ENCODE results near the gene PTPRZ1. TPM values are rescaled to one million over a fixed set of nuclear protein-coding genes. Genes with fewer than 3 reads are reported as not detected.

Gene PTPRZ1
- total RNA-seq, 1 donor from 2014 or later: 0.48 TPM

DNA sequence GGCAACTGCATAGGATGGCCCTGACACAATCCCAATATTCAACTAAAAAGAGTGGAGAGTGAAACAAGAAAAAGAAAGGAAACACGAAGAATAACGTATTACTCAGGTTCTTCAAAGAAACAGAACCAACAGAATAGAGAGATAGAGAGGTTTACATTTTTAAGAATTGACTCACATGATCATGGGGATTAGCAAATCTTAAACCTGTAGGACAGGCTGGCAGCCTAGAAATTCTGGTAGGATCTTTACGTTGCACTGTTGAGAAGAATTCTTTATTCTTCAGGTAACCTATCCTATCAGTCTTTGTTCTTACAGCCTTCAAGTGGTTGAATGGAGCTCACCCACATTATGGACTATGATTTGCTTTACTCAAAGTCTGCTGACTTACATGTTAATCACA, 167.2 kb downstream of the PTPRZ1 start:
- no peak for DNase-seq (ENCODE audit: low spot score)

GRCh38 chr7:122046402-122046801, 173.4 kb downstream of the PTPRZ1 start:
- DNase-seq (ENCODE audit: low spot score): no peak

DNA sequence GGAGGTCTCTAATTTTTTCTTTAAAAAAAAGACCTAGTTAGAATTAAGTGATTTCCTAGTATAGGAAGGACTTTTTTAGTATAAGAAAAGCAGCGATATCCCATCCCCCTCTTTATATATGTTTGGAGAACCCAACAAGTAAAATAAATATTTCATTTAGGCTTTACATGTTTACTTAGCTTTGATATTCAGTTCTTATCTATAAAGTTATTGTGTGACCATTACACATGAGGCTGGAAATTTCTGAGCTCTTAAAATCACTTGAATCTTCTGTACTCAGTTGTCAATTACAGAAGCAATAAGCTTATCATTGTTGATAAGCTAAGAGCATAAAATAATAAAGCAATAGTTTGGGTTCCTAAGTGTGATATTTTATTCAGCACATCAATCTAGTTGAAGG, 181.4 kb downstream of the PTPRZ1 start:
- no peak for DNase-seq (ENCODE audit: low spot score)

- DNase-seq (ENCODE audit: low spot score): no peak
Measured at GRCh38 chr7:122055073-122055472, 182.1 kb downstream of the PTPRZ1 start.

DNA sequence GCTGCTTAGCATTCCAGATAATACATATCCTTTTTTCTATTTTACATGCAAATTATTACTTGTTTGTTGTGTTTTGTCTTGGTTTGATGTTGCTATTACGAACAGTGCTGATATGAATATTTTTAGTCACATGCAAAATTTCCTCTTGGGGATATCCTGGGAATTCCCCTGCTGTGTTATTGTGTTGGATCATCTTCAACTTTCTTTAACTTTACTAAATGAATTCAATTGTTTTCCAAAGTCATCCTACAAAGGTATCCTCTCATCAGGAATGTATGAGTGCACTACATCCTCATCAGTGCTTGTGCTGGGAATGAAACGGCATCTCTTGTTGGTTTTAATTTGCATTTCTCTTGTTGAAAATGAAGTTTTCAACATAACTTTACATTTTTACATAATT, 184.0 kb downstream of the PTPRZ1 start:
- no peak for DNase-seq (ENCODE audit: low spot score)

DNA sequence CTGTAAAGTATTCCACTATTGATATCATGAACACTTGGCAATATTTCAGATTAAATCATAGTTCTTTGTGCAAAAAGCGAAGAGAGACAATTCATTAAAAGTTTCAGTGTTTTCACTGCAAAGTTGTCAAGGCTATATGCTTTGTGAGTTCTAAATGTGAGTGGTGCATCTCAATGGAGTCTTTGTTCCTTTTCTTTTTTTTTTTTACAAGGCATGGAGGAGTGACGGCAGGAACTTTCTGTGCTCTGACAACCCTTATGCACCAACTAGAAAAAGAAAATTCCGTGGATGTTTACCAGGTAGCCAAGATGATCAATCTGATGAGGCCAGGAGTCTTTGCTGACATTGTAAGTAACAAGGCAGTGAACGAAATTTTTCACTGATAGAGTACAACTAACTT, 186.6 kb downstream of the PTPRZ1 start:
- DNase-seq (ENCODE audit: low spot score): no peak

- DNase-seq (ENCODE audit: low spot score): no peak
Measured at GRCh38 chr7:122063146-122063545, 190.2 kb downstream of the PTPRZ1 start.

DNA sequence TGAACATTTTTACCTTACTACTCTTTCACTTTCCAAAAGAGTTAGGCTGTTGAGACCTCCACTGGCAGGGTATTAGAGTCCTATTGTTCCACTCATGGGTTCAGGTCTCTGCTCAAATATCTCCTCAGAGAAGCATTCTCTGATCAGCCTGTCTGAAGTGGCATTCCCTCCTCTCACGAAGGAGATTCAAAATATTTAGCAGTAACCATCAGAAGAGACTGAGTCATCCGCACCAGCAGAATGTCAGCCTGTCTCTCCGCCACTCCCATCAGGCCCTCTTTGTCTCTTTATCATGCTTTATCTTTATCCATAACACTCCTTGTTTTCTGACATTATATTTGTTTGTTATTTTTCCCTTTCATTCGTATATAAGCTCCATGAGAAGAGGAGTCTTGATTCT, 192.0 kb downstream of the PTPRZ1 start:
- no peak for DNase-seq (ENCODE audit: low spot score)

- DNase-seq (ENCODE audit: low spot score): no peak
Measured at GRCh38 chr7:122067077-122067476, 194.1 kb downstream of the PTPRZ1 start.

GRCh38 chr7:122068046-122068445, 195.1 kb downstream of the PTPRZ1 start:
- DNase-seq (ENCODE audit: low spot score): no peak

- DNase-seq (ENCODE audit: low spot score): no peak
Measured at GRCh38 chr7:122068999-122069398, 196.0 kb downstream of the PTPRZ1 start.

DNA sequence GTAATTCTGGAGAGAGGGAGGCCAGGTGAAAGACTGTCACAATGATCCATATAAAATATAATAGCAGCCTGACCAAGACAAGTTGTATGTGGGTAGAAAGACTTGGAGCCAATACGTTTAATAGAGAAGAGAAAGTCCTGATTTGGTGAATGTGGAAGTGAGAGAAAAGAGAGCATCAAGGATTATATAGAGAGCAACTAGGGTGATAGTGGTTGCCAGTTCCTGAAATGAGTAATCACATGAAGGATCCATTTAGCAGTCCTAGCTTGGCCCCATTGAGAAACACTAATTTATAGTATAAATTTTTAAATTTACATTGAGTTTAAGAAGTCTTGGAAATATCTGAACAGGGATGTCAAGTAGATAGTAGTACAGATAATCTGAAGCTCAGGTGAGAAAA, 197.1 kb downstream of the PTPRZ1 start:
- DNase-seq (ENCODE audit: low spot score): no peak

GRCh38 chr7:122070834-122071233, 197.9 kb downstream of the PTPRZ1 start:
- no peak for DNase-seq (ENCODE audit: low spot score)

GRCh38 chr7:122072272-122072671, 199.3 kb downstream of the PTPRZ1 start:
- DNase-seq (ENCODE audit: low spot score): no peak

DNA sequence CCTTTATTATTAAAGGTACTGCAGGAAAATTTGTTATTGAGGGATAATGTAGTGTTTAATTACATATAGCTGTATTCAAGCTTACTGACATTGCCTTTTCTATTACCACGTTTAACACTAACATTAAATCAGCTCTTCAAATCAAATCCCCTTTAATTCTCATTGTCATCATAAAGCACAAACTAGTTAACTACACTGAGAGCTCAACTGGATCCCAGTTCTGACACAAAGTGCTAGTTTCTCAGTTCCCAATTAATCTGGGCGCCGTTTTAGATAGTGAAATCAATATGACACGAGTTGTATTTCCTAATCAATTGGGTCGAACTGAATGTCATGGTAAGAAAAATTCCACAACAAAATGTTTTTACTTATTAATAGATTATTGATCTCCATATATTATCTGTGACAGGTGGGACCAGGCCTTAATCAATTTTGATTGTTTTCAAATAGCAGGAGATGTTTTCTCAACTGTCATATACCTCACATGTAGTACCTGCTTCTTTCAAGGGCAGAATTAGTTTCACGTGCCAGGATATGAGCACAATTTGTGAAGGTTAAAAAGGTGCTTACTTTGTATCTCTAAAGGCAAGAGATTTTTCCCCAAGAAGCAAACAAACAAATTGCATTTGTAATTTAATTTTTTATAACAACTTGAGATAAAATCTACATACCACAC, 200.1 kb downstream of the PTPRZ1 start:
- no peak for DNase-seq (ENCODE audit: low spot score)

DNA sequence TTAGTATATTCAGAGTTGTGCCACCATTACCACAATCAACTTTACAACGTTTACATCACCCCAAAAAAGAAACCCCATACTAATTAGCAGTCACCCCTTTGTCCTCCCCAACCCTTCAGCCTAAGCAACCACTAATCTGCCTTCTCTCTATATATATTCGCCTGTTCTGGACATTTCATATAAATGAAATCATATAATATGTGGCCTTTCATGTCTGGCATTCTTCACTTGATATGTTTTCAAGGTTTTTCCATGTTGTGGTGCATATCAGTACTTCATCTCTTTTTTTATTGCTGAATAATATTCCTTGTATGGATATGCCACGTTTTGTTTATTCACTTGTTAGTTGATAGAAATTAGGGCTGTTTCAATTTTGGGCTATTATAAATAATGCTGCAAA, 200.7 kb downstream of the PTPRZ1 start:
- DNase-seq (ENCODE audit: low spot score): no peak

DNA sequence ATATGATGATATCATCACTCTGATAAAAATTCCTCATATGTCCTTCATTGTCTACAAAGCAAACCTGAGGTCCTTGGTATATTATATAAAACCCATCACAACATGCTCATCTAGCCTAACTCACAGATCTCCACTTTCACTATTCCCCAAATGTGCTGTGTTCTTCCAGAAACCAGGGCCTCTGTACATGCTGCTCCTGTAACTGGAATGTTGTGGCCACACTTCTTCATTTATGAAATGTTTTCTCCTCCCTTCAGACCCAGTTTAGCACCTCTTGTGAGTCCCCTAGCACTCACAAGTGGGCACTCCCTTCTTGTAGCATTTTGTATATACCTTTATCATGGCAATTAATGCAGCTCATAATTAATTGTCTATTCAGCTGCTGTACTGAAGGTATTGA, 209.2 kb downstream of the PTPRZ1 start:
- no peak for DNase-seq (ENCODE audit: low spot score)

GRCh38 chr7:122082670-122083069, 209.7 kb downstream of the PTPRZ1 start:
- no peak for DNase-seq (ENCODE audit: low spot score)

GRCh38 chr7:122092964-122093797, 220.2 kb downstream of the PTPRZ1 start:
- DNase-seq (ENCODE audit: low spot score): no peak

DNA sequence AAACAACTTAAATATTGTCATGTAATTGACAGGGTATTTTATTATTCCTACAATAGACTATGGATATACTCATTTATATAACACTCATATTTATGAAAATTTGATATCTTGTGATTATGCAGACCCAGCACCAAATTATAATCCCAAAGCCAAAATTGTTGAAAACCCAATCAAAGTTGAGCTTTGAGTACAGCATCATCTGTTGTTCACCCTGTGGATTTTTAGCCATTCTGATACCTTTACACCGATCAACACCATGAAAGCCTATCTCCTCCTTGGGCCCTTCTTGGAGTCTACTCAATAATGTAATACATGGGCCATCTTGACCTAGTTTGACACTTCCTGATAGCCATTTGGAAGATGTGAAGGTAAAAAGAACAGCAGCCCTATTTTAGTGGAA, 221.6 kb downstream of the PTPRZ1 start:
- DNase-seq (ENCODE audit: low spot score): no peak

DNA sequence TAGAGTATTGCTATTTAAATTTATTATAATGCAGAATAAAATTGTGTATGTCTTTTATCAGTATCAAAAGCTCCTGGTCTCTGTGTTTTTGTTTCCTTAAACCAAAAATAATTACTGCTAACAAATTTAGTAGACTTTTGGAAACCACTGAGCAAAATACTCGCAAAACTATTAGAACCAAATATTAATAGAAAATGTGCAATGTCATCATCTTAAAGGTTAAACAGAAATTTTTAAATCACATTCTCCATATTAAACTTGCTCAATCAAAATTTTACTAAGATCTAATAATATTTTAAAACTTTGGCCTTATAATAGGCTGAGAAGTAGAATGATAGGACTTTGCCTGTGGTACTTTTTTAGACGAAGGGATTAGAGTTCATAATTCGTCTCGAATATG, 222.7 kb downstream of the PTPRZ1 start:
- DNase-seq (ENCODE audit: low spot score): no peak

- no peak for DNase-seq (ENCODE audit: low spot score)
Measured at GRCh38 chr7:122100021-122100420, 227.1 kb downstream of the PTPRZ1 start.

GRCh38 chr7:122103064-122103463, 230.1 kb downstream of the PTPRZ1 start:
- no peak for DNase-seq (ENCODE audit: low spot score)

All from mesenteric fat pad (tissue), 1 donor.